HepG2 (cell line): Measurements from ENCODE around the gene ARL16. TPM values are rescaled to one million over a fixed set of nuclear protein-coding genes. Genes with fewer than 3 reads are reported as not detected.

Experiments used
- ARHGAP35 ChIP-seq: sonication (generic); formaldehyde crosslinking; IDR thresholded peaks from 2 replicates; pipeline ENCODE4 v1.9.0; 2022; ENCODE audit warnings: mild to moderate bottlenecking, inconsistent platforms, moderate library complexity, missing genetic modification reagents, borderline replicate concordance
- EHMT2 ChIP-seq: fragments of 200-600 bp; sonication (generic); IDR thresholded peaks from 2 replicates; pipeline ENCODE4 v1.7.0; 2017; ENCODE audit warnings: antibody characterized with exemption, low read depth, low read length, borderline replicate concordance
- HDAC6 ChIP-seq: fragments of 200-600 bp; sonication (generic); IDR thresholded peaks from 2 replicates; pipeline ENCODE4 v1.7.0; 2017; ENCODE audit warnings: mild to moderate bottlenecking, antibody characterized with exemption, low read length, low read depth
- MXD4 ChIP-seq: IDR thresholded peaks from 2 replicates; pipeline ENCODE4 v1.6.1; 2016; ENCODE audit warnings: mild to moderate bottlenecking, missing biosample characterization, missing genetic modification reagents
- PHF20 ChIP-seq: sonication (generic); formaldehyde crosslinking; IDR thresholded peaks from 2 replicates; pipeline ENCODE4 v1.5.0; 2020; ENCODE audit warnings: mild to moderate bottlenecking, missing genetic modification reagents
- PRDM10 ChIP-seq: sonication (generic); formaldehyde crosslinking; IDR thresholded peaks from 2 replicates; pipeline ENCODE4 v1.4.0; 2020; ENCODE audit warnings: low read depth, missing genetic modification reagents
- SNAPC4 ChIP-seq: sonication (generic); formaldehyde crosslinking; IDR thresholded peaks from 2 replicates; pipeline ENCODE4 v1.4.0; 2020; ENCODE audit warnings: mild to moderate bottlenecking, missing genetic modification reagents
- SRSF9 ChIP-seq: fragments of 200-400 bp; formaldehyde crosslinking; IDR thresholded peaks from 2 replicates; pipeline ENCODE4 v1.6.1; 2018; ENCODE audit warnings: borderline replicate concordance, mild to moderate bottlenecking, low read depth, low read length; ENCODE audit not compliant: insufficient read depth, poor library complexity, severe bottlenecking
- THAP9 ChIP-seq: sonication (generic); formaldehyde crosslinking; IDR thresholded peaks from 2 replicates; pipeline ENCODE4; 2020; ENCODE audit warnings: missing genetic modification reagents, mild to moderate bottlenecking, borderline replicate concordance
- YY1 ChIP-seq: IDR thresholded peaks from 2 replicates; pipeline ENCODE4 v1.6.1; 2011; ENCODE audit warnings: low read length, low read depth, moderate library complexity, mild to moderate bottlenecking; ENCODE audit not compliant: insufficient read depth, insufficient replicate concordance
- ZBTB1 ChIP-seq: sonication (generic); formaldehyde crosslinking; IDR thresholded peaks from 2 replicates; pipeline ENCODE4 v1.4.0; 2020; ENCODE audit warnings: missing genetic modification reagents, borderline replicate concordance
- ZBTB37 ChIP-seq: sonication (generic); formaldehyde crosslinking; IDR thresholded peaks from 2 replicates; pipeline ENCODE4 v1.4.0; 2020; ENCODE audit warnings: mild to moderate bottlenecking, missing genetic modification reagents
- ZSCAN20 ChIP-seq: sonication (generic); formaldehyde crosslinking; IDR thresholded peaks from 2 replicates; pipeline ENCODE4 v1.4.0; 2020; ENCODE audit warnings: missing genetic modification reagents, mild to moderate bottlenecking, borderline replicate concordance
- polyA plus RNA-seq, 8 experiments: library from polyadenylated mRNA; depleted of rRNA in 3 of 8; stranded (reverse) in 7 of 8; unstranded in 1 of 8; fragments of >200 nt; fragmentation: Illumina TruSeq in 4 of 8; extraction: Trizol in 4 of 8; gene quantifications; 2 replicates each; pipeline versions ENCODE4 v1.2.1 to v1.2.3, GENCODE V29; 2011 to 2016; ENCODE audit warnings: low read depth in 4 of 8, missing spikeins in 1 of 8, mixed read lengths in 1 of 8; ENCODE audit not compliant: insufficient read depth in 1 of 8
- total RNA-seq, 5 experiments: library from RNA; depleted of rRNA; stranded (reverse); fragments of >200 nt; fragmentation: Illumina TruSeq; extraction: Trizol; gene quantifications; 2 replicates each; pipeline ENCODE4 v1.2.3, GENCODE V29; 2016; ENCODE audit warnings: low read depth in 1 of 5

The ARL16 gene
- total and polyA plus RNA-seq, 2 of the 13 experiments (the other 11 are each of a cell fraction or from before 2014, with no cell fraction given): 20.8 to 30.8 TPM

GRCh38 chr17:81702934-81703746 lies 19.5 kb upstream of the ARL16 start, which contains the start of gene MRPL12 (continued):
- TF ChIP-seq PRDM10 (peak; percentile 76; the same call in 1 of the 2 replicates), EHMT2 (no peak), YY1 (peak; percentile 86), PHF20 (peak; percentile 98), ARHGAP35 (CRISPR knock-in tag) (peak; percentile 96), HDAC6 (no peak), ZBTB37 (CRISPR knock-in tag) (no peak), ZBTB1 (CRISPR knock-in tag) (no peak), ZSCAN20 (CRISPR knock-in tag) (peak; percentile 92; the same call in 1 of the 2 replicates), THAP9 (CRISPR knock-in tag) (peak; percentile 92), SNAPC4 (CRISPR knock-in tag) (peak; percentile 77; the same call in 1 of the 2 replicates), MXD4 (CRISPR knock-in tag) (peak; percentile 96), SRSF9 (no peak)
